ENCODE measurements around the gene ZNF217. TPM values are rescaled to one million over a fixed set of nuclear protein-coding genes. Genes with fewer than 3 reads are reported as not detected.

The ZNF217 gene
- total and polyA plus RNA-seq, 9 of the 15 experiments (the other 6 are each of a cell fraction or from before 2014, with no cell fraction given): 3.0 to 41.8 (median 16.8) TPM

- Histone ChIP-seq H3K9ac (ENCODE audit: insufficient read depth in 1 of 2, low read depth in 2 of 2, low read length in 2 of 2) (peak overlapping the region in 1 of 2 experiments; percentile 85; a peak in 3 of 4 replicates), H3K4me1 (replicated peaks in 1 of 2; ENCODE audit: control insufficient read depth in 2 of 2, insufficient read depth in 2 of 2, low read length in 2 of 2) (peaks cover 24 to 53% of the 10 kb centered on the region in 2 experiments)
- TF ChIP-seq GABPA (tag; conservative IDR thresholded peaks at IDR 0.05; ENCODE audit: low read depth): no peak
- TF ChIP-seq CCNT2 (IDR thresholded peaks at IDR 0.05; ENCODE audit: borderline replicate concordance, extremely low read depth, insufficient read length, low read depth, low read length): no peak
- no peak for TF ChIP-seq HDAC8 (tag; IDR thresholded peaks at IDR 0.05)
- TF ChIP-seq ZNF76 (CRISPR knock-in tag; IDR thresholded peaks at IDR 0.05; ENCODE audit: borderline replicate concordance): no peak
- TF ChIP-seq XRCC5 (IDR thresholded peaks at IDR 0.05; ENCODE audit: low read depth, low read length): no peak
- TF ChIP-seq NR2C2 (CRISPR knock-in tag; IDR thresholded peaks at IDR 0.05): no peak
- peak; percentile 15; the same call in 1 of the 2 replicates for TF ChIP-seq NR2C2 (tag; IDR thresholded peaks at IDR 0.05)
- TF ChIP-seq ZNF77 (CRISPR knock-in tag; IDR thresholded peaks at IDR 0.05): no peak
- TF ChIP-seq NR2C1 (IDR thresholded peaks at IDR 0.05): no peak
- TF ChIP-seq NR2C1 (tag; IDR thresholded peaks at IDR 0.05): 0 out of 2 replicates have a peak, but pooled peaks have one; percentile 6
- peak; percentile 88 for TF ChIP-seq MYC (IDR thresholded peaks at IDR 0.05; ENCODE audit: low read depth, low read length)
- TF ChIP-seq MYC (CRISPR knock-in tag; IDR thresholded peaks at IDR 0.05; ENCODE audit: borderline replicate concordance, low read depth): no peak
- no peak for TF ChIP-seq STAT5A (IDR thresholded peaks at IDR 0.05; ENCODE audit: borderline replicate concordance, low read length)
- TF ChIP-seq, protein P1, sequence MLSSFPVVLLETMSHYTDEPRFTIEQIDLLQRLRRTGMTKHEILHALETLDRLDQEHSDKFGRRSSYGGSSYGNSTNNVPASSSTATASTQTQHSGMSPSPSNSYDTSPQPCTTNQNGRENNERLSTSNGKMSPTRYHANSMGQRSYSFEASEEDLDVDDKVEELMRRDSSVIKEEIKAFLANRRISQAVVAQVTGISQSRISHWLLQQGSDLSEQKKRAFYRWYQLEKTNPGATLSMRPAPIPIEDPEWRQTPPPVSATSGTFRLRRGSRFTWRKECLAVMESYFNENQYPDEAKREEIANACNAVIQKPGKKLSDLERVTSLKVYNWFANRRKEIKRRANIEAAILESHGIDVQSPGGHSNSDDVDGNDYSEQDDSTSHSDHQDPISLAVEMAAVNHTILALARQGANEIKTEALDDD (IDR thresholded peaks at IDR 0.05): peak; percentile 30; the same call in 1 of the 2 replicates
- TF ChIP-seq DPF2 (IDR thresholded peaks at IDR 0.05): 0 out of 2 replicates have a peak, but pooled peaks have one; percentile 12
- no peak for TF ChIP-seq FOXO4 (CRISPR knock-in tag; IDR thresholded peaks at IDR 0.05)
- TF ChIP-seq, protein P2, sequence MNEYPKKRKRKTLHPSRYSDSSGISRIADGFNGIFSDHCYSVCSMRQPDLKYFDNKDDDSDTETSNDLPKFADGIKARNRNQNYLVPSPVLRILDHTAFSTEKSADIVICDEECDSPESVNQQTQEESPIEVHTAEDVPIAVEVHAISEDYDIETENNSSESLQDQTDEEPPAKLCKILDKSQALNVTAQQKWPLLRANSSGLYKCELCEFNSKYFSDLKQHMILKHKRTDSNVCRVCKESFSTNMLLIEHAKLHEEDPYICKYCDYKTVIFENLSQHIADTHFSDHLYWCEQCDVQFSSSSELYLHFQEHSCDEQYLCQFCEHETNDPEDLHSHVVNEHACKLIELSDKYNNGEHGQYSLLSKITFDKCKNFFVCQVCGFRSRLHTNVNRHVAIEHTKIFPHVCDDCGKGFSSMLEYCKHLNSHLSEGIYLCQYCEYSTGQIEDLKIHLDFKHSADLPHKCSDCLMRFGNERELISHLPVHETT (CRISPR knock-in tag; conservative IDR thresholded peaks at IDR 0.05 in 1 of 2, IDR thresholded peaks at IDR 0.05 in 1 of 2): 0 out of 4 replicates have a peak, but pooled peaks of 1 of the 2 experiments have one; percentile 28
Observed at GRCh38 chr20:53609491-53610445, 16.1 kb upstream of the ZNF217 start.

More at GRCh38 chr20:53609491-53610445, 16.1 kb upstream of the ZNF217 start:
- WGBS (ENCODE audit: insufficient coverage, low coverage, missing lambda C conversion rate): 2% methylated on average over 15 of the region's 15 CpGs
- CTCF ChIA-PET (ENCODE audit: low intra/inter-chr PET ratio): no interaction called here
- intact Hi-C loops (cut with micrococcal nuclease) (loop anchor here (2.0 to 5.0 kb wide), 6 partner anchors 13 to 307 kb away; no protein-coding TSS in a partner anchor), in situ Hi-C loops (cut with MboI) (no loop called here)
- Histone ChIP-seq H2AFZ (ENCODE audit: low read depth, low read length) (peak overlapping the region; percentile 88), H3K9me1 (ENCODE audit: control insufficient read depth, insufficient read depth, low read length) (no peaks in the 10 kb centered on the region), H3K4me2 (ENCODE audit: insufficient read depth, low read length) (peak overlapping the region; percentile 74), H3K27me3 (ENCODE audit: control insufficient read depth in 2 of 2, insufficient read depth in 2 of 2, low read length in 2 of 2) (no peaks in the 10 kb centered on the region), H4K20me1 (replicated peaks; ENCODE audit: control insufficient read depth, insufficient read depth, low read length) (no peaks in the 10 kb centered on the region), H3K4me3 (peak overlapping the region; percentile 52; the same call in 1 of the 2 replicates), H3K36me3 (ENCODE audit: control insufficient read depth, insufficient read depth, low read length) (no peaks in the 10 kb centered on the region), H3K9me3 (replicated peaks; ENCODE audit: control insufficient read depth, insufficient read depth, low read depth, low read length) (no peaks in the 10 kb centered on the region), H3K79me2 (ENCODE audit: control insufficient read depth, insufficient read depth, low read length) (peaks cover 46% of the 10 kb centered on the region), H3K27ac (ENCODE audit: extremely low read depth, low read depth, low read length) (peak overlapping the region; percentile 91)
- BruUV-seq (replicated peaks): TSS peak; percentile 8
- POLR2A ChIA-PET: interaction anchor here (0.5 to 5.3 kb wide), 9 partner anchors 10 to 623 kb away, joined by 3 to 60 read pairs (median 4); no protein-coding TSS in a partner anchor
- ATAC-seq: peak; percentile 54
- FAIRE-seq: peak; percentile 69
- peak; percentile 51 to 84 (median 56) for DNase-seq (ENCODE audit: extremely low read depth in 1 of 4, low spot score in 3 of 4)
